Glutamatergic neuron (in vitro differentiated cells): Measurements from ENCODE around the gene PADI2. TPM values are rescaled to one million over a fixed set of nuclear protein-coding genes. Genes with fewer than 3 reads are reported as not detected.

Experiments
- DNase-seq: peaks from one replicate; pipeline ENCODE4 v3.0.0; 2022
- H3K27ac Mint-ChIP-seq: one replicate; pipeline ENCODE4 v1.8.0; 2020; ENCODE audit warnings: mild to moderate bottlenecking, mixed read lengths, inconsistent platforms; ENCODE audit not compliant: unreplicated experiment
- H3K27me3 Mint-ChIP-seq: one replicate; pipeline ENCODE4 v1.8.0; 2020; ENCODE audit warnings: mild to moderate bottlenecking, moderate library complexity, mixed read lengths, inconsistent platforms; ENCODE audit not compliant: unreplicated experiment
- H3K36me3 Mint-ChIP-seq: one replicate; pipeline ENCODE4 v1.8.0; 2020; ENCODE audit warnings: mild to moderate bottlenecking, mixed read lengths, inconsistent platforms; ENCODE audit not compliant: unreplicated experiment
- H3K4me1 Mint-ChIP-seq: one replicate; pipeline ENCODE4 v1.8.0; 2020; ENCODE audit warnings: mild to moderate bottlenecking, low read depth, mixed read lengths, inconsistent platforms; ENCODE audit not compliant: unreplicated experiment
- H3K4me3 Mint-ChIP-seq: one replicate; pipeline ENCODE4 v1.8.0; 2020; ENCODE audit warnings: mild to moderate bottlenecking, mixed read lengths, inconsistent platforms; ENCODE audit not compliant: unreplicated experiment
- H3K9me3 Mint-ChIP-seq: one replicate; pipeline ENCODE4 v1.8.0; 2020; ENCODE audit warnings: mild to moderate bottlenecking, moderate library complexity, mixed read lengths, inconsistent platforms; ENCODE audit not compliant: unreplicated experiment
- total RNA-seq: library from RNA; stranded (reverse); fragmentation: NEBNext Ultra II Directional; extraction: Animal tissue kit (Norgen Biotek cat#: 25700); gene quantifications from one replicate; pipeline ENCODE4 v1.2.1, GENCODE V29; 2021; ENCODE audit not compliant: unreplicated experiment
- TF ChIP-seq, protein P1 (sequence below): fragments of 200-600 bp; sonication (generic); IDR thresholded peaks from one replicate; pipeline ENCODE4 v1.5.0; 2021; ENCODE audit not compliant: partially characterized antibody, unreplicated experiment

Gene PADI2
- total RNA-seq, 1 donor from 2014 or later = 0.74 TPM

DNA sequence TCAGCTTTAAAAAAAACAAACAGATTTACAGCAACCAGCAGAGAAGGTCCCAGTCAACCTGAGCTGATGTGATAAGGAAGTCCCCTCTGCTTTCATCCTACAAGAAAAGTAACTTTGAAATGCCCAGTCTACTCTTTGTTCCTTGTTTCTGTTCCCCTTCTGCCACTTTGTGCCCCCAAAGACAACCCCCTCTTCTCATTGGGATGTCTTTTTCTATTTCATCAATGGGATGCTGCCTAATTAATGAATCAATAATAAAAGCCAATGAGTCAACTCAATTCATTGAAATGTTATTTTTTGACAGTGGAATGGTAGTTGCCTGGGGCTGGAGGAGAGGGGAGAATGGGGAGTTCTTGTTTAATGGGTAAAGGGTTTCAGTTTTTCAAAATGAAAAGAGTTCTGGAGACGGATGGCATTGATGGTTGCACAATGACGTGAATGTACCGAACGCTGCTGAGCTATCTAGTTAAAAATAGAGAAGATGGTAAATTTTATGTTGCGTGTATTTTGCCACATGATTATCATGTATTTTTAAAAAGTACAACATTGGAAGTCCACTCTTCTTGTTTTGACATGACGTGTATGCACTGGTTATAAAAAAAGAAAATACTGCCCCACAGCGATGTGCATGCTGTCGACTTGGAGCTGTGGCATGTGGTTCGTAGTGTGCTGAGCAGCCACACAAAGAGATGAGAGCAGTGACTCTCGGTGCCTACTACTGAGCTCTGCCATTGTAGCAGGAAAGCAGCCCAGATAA, 22.4 kb upstream of the PADI2 start:
- TF ChIP-seq, protein P1, sequence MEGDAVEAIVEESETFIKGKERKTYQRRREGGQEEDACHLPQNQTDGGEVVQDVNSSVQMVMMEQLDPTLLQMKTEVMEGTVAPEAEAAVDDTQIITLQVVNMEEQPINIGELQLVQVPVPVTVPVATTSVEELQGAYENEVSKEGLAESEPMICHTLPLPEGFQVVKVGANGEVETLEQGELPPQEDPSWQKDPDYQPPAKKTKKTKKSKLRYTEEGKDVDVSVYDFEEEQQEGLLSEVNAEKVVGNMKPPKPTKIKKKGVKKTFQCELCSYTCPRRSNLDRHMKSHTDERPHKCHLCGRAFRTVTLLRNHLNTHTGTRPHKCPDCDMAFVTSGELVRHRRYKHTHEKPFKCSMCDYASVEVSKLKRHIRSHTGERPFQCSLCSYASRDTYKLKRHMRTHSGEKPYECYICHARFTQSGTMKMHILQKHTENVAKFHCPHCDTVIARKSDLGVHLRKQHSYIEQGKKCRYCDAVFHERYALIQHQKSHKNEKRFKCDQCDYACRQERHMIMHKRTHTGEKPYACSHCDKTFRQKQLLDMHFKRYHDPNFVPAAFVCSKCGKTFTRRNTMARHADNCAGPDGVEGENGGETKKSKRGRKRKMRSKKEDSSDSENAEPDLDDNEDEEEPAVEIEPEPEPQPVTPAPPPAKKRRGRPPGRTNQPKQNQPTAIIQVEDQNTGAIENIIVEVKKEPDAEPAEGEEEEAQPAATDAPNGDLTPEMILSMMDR = no peak
- Mint-ChIP-seq H3K27me3 (peaks cover 2% of the 10 kb centered on the region), H3K9me3 (peaks cover 3% of the 10 kb centered on the region), H3K4me3 (no peak overlapping the region), H3K27ac (no peak overlapping the region), H3K36me3 (no peaks in the 10 kb centered on the region), H3K4me1 (no peaks in the 10 kb centered on the region)
- no peak for DNase-seq

GRCh38 chr1:17140279-17140678, 21.0 kb upstream of the PADI2 start:
- H3K4me1 Mint-ChIP-seq = no peaks in the 10 kb centered on the region
- no peak for DNase-seq
- peaks cover 3% of the 10 kb centered on the region for H3K9me3 Mint-ChIP-seq
- H3K27ac Mint-ChIP-seq = no peak overlapping the region
- H3K36me3 Mint-ChIP-seq = no peaks in the 10 kb centered on the region
- peaks cover 2% of the 10 kb centered on the region for H3K27me3 Mint-ChIP-seq
- TF ChIP-seq, protein P1 = no peak
- H3K4me3 Mint-ChIP-seq = no peak overlapping the region

GRCh38 chr1:17139637-17140036, 20.4 kb upstream of the PADI2 start:
- TF ChIP-seq, protein P1 = no peak
- no peaks in the 10 kb centered on the region for H3K36me3 Mint-ChIP-seq
- no peaks in the 10 kb centered on the region for H3K4me1 Mint-ChIP-seq
- DNase-seq = no peak
- peaks cover 3% of the 10 kb centered on the region for H3K9me3 Mint-ChIP-seq
- H3K27me3 Mint-ChIP-seq = peaks cover 2% of the 10 kb centered on the region
- no peak overlapping the region for H3K27ac Mint-ChIP-seq
- no peak overlapping the region for H3K4me3 Mint-ChIP-seq

GRCh38 chr1:17137441-17137840, 18.2 kb upstream of the PADI2 start:
- H3K27me3 Mint-ChIP-seq = peaks cover 2% of the 10 kb centered on the region
- TF ChIP-seq, protein P1 = no peak
- DNase-seq = no peak
- no peak overlapping the region for H3K4me3 Mint-ChIP-seq
- no peak overlapping the region for H3K27ac Mint-ChIP-seq
- no peaks in the 10 kb centered on the region for H3K4me1 Mint-ChIP-seq
- peaks cover 3% of the 10 kb centered on the region for H3K9me3 Mint-ChIP-seq
- no peaks in the 10 kb centered on the region for H3K36me3 Mint-ChIP-seq

GRCh38 chr1:17136936-17137335, 17.7 kb upstream of the PADI2 start:
- Mint-ChIP-seq H3K27me3 (peaks cover 2% of the 10 kb centered on the region), H3K4me1 (no peaks in the 10 kb centered on the region), H3K27ac (no peak overlapping the region), H3K4me3 (no peak overlapping the region), H3K9me3 (peaks cover 3% of the 10 kb centered on the region), H3K36me3 (no peaks in the 10 kb centered on the region)
- no peak for DNase-seq
- TF ChIP-seq, protein P1 = no peak
